ENCODE measurements around the gene THSD4.

Gene THSD4

GRCh38 chr15:71106802-71107500 lies 8.3 kb upstream of the THSD4 start:
- DNase-seq (ENCODE audit: low read depth) = no peak
- H3K4me3 ChIP-seq (replicated peaks; ENCODE audit: low read depth, low read length) = no peak overlapping the region
- TF ChIP-seq CTCF (IDR thresholded peaks at IDR 0.05; ENCODE audit: low read length, missing control alignments) = no peak

- no peak for DNase-seq (ENCODE audit: low read depth)
- H3K4me3 ChIP-seq (replicated peaks; ENCODE audit: low read depth, low read length) = no peak overlapping the region
- no peak for TF ChIP-seq CTCF (IDR thresholded peaks at IDR 0.05; ENCODE audit: low read length, missing control alignments)
Observed at GRCh38 chr15:71107501-71107815, 7.8 kb upstream of the THSD4 start.

- H3K4me3 ChIP-seq (replicated peaks; ENCODE audit: low read depth, low read length) = no peak overlapping the region
- DNase-seq (ENCODE audit: low read depth) = peak; percentile 62
- peak; percentile 20 for TF ChIP-seq CTCF (IDR thresholded peaks at IDR 0.05; ENCODE audit: low read length, missing control alignments)
Observed at GRCh38 chr15:71109130-71109529, 6.1 kb upstream of the THSD4 start.

- TF ChIP-seq CTCF (IDR thresholded peaks at IDR 0.05; ENCODE audit: low read length, missing control alignments) = no peak
- no peak for DNase-seq (ENCODE audit: low read depth)
- H3K4me3 ChIP-seq (replicated peaks; ENCODE audit: low read depth, low read length) = no peak overlapping the region
Observed at GRCh38 chr15:71109905-71110304, 5.4 kb upstream of the THSD4 start.

GRCh38 chr15:71110405-71111180 lies 4.7 kb upstream of the THSD4 start:
- no peak for TF ChIP-seq CTCF (IDR thresholded peaks at IDR 0.05; ENCODE audit: low read length, missing control alignments)
- no peak overlapping the region for H3K4me3 ChIP-seq (replicated peaks; ENCODE audit: low read depth, low read length)
- no peak for DNase-seq (ENCODE audit: low read depth)

GRCh38 chr15:71111181-71111565 lies 4.1 kb upstream of the THSD4 start:
- TF ChIP-seq CTCF (IDR thresholded peaks at IDR 0.05; ENCODE audit: low read length, missing control alignments) = no peak
- H3K4me3 ChIP-seq (replicated peaks; ENCODE audit: low read depth, low read length) = no peak overlapping the region
- DNase-seq (ENCODE audit: low read depth) = no peak

- TF ChIP-seq CTCF (IDR thresholded peaks at IDR 0.05; ENCODE audit: low read length, missing control alignments) = no peak
- H3K4me3 ChIP-seq (replicated peaks; ENCODE audit: low read depth, low read length) = no peak overlapping the region
- DNase-seq (ENCODE audit: low read depth) = no peak
Observed at GRCh38 chr15:71111950-71112349, 3.3 kb upstream of the THSD4 start.

Measured in fibroblast of pulmonary artery (primary cell).